Measurements from ENCODE around the gene GP1BB.

GP1BB gene

GRCh38 chr22:19688301-19689290, 34.7 kb upstream of the GP1BB start:
- TF ChIP-seq CTCF (conservative IDR thresholded peaks at IDR 0.05; ENCODE audit: control insufficient read depth, insufficient read depth, low read depth, low read length), result no peak
- DNase-seq (ENCODE audit: low read depth), result no peak
- no peak overlapping the region for H3K4me3 ChIP-seq (ENCODE audit: control insufficient read depth, low read depth, low read length)

- H3K4me3 ChIP-seq (ENCODE audit: control insufficient read depth, low read depth, low read length), result no peak overlapping the region
- no peak for TF ChIP-seq CTCF (conservative IDR thresholded peaks at IDR 0.05; ENCODE audit: control insufficient read depth, insufficient read depth, low read depth, low read length)
- no peak for DNase-seq (ENCODE audit: low read depth)
These were observed 33.9 kb upstream of the GP1BB start for GRCh38 chr22:19689408-19689807.

GRCh38 chr22:19691007-19691720, 32.2 kb upstream of the GP1BB start:
- H3K4me3 ChIP-seq (ENCODE audit: control insufficient read depth, low read depth, low read length), result peak overlapping the region; percentile 34
- no peak for TF ChIP-seq CTCF (conservative IDR thresholded peaks at IDR 0.05; ENCODE audit: control insufficient read depth, insufficient read depth, low read depth, low read length)
- DNase-seq (ENCODE audit: low read depth), result no peak

GRCh38 chr22:19691721-19692341, 31.5 kb upstream of the GP1BB start:
- H3K4me3 ChIP-seq (ENCODE audit: control insufficient read depth, low read depth, low read length), result peak overlapping the region; percentile 34
- DNase-seq (ENCODE audit: low read depth), result peak; percentile 79
- TF ChIP-seq CTCF (conservative IDR thresholded peaks at IDR 0.05; ENCODE audit: control insufficient read depth, insufficient read depth, low read depth, low read length), result no peak

GRCh38 chr22:19693581-19693980, 29.8 kb upstream of the GP1BB start:
- no peak for TF ChIP-seq CTCF (conservative IDR thresholded peaks at IDR 0.05; ENCODE audit: control insufficient read depth, insufficient read depth, low read depth, low read length)

GRCh38 chr22:19693981-19694670, 29.2 kb upstream of the GP1BB start:
- TF ChIP-seq CTCF (conservative IDR thresholded peaks at IDR 0.05; ENCODE audit: control insufficient read depth, insufficient read depth, low read depth, low read length), result no peak
- no peak overlapping the region for H3K4me3 ChIP-seq (ENCODE audit: control insufficient read depth, low read depth, low read length)
- DNase-seq (ENCODE audit: low read depth), result no peak

More at GRCh38 chr22:19693581-19693980, 29.8 kb upstream of the GP1BB start:
- H3K4me3 ChIP-seq (ENCODE audit: control insufficient read depth, low read depth, low read length), result no peak overlapping the region
- DNase-seq (ENCODE audit: low read depth), result no peak

Data from fibroblast of mammary gland (primary cell).